Stimulated activated CD8-positive, alpha-beta memory T cell treated with anti-CD3 and anti-CD28 coated beads, Interleukin-4, amount 100 ng/mL, for 24 hours (primary cell): ENCODE data around the gene RRAS2.
"Not testable (repeated sequence)": the region's sequence is repeated elsewhere in the genome, so short reads cannot be mapped to it uniquely, and the experiment has no call there.

Experiments
- DNase-seq: peaks from one replicate; pipeline ENCODE4 v3.0.0-alpha.2; 2020; ENCODE audit warnings: low read depth

RRAS2 gene

DNA sequence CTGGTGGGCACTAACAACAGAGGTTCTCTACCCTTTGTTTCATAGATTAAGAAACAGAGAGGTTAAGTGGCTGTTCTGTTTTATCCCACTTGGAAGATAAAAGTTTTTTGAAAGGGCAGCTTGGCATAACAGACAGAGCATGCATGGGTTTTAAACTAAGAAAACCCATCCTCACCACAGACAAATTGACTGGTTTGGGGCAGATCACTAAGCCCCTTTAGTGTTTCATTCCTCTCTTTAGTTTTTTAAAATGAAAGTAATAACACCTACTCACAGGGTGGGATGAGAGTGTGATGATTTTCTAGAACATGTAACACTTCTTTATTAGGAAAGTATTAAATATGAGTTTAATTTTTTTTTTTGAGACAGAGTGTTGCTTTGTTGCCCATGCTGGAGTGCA is 12.3 kb upstream of the RRAS2 start:
- no peak for DNase-seq

DNA sequence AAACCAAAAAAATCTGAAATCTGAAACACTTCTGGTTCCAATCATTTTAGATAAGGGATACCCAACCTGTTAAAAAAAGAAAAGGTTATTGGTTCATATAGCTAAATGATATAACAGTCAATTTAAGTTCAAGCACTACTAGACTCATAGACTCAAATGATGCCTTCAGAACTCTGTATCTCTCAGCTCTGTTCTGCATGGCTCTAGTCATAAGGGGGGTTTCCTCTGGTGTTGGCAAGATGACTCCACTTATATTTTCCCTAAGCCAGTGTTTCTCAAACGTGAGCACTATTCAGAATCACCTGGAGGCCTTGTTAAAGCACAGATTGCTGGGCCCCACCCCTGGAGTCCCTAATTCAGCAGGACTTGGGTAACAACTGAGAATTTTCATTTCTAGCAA is 11.5 kb upstream of the RRAS2 start:
- no peak for DNase-seq

- DNase-seq, result no peak
Measured at GRCh38 chr11:14369598-14369997, 10.6 kb upstream of the RRAS2 start.

DNA sequence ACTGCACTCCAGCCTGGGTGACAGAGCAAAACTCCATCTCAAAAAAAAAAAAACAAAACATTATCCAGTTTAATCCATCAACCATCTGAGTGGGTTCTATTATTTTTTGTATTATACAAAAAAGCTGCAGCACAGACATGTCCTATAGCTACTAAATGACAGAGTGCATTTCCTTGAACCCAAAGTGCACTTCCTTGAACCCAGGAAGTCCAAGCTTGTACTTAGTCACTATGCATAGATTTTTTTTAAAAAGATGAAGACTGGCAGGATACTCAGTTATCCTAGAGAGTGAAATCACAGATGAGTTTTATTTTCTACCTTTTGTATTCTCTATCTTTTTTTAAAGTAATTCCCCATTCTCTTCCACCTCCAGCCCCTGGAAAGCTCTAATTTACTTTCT is 8.0 kb upstream of the RRAS2 start:
- DNase-seq, result no peak

DNA sequence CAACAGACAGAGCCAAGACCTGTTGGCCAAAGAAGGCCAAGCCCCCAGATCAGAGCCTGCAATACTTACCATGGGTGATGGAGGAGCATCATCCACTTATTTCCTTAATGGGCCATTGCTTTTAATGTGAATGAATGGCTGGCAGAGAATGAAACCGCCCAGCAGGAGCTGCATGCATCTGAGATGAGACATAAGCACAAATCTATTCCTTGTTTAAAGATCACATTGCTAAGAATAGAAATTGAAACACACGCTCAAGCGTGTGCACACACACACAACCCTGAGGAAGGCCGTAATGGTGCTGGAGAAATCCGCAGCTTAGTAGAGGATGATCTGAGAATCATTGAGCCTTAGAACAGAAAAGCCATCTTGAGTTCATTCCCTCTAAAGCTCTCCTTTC is 5.3 kb upstream of the RRAS2 start:
- no peak for DNase-seq

GRCh38 chr11:14362611-14363010 is 3.6 kb upstream of the RRAS2 start:
- no peak for DNase-seq

- no peak for DNase-seq
Measured at GRCh38 chr11:14361951-14362350, 3.0 kb upstream of the RRAS2 start.

DNA sequence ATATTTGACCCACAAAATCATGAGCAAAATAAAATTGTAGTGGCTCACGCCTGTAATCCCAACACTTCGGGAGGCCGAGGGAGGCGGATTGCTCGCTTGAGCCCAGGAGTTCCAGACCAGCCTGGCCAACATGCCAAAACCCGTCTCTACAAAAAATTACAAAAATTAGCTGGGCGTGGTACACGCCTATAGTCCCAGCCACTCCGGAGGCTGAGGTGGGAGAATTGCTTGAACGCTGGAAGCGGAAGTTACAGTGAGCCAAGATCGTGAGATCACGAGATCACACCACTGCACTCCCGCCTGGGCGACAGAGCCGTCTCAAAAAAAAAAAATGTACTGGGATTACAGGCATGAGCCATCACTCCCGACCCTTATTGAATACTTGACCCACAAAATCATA is 2.0 kb upstream of the RRAS2 start:
- DNase-seq, result no peak

GRCh38 chr11:14359501-14360031 is 583 bp upstream of the RRAS2 start:
- no peak for DNase-seq

DNA sequence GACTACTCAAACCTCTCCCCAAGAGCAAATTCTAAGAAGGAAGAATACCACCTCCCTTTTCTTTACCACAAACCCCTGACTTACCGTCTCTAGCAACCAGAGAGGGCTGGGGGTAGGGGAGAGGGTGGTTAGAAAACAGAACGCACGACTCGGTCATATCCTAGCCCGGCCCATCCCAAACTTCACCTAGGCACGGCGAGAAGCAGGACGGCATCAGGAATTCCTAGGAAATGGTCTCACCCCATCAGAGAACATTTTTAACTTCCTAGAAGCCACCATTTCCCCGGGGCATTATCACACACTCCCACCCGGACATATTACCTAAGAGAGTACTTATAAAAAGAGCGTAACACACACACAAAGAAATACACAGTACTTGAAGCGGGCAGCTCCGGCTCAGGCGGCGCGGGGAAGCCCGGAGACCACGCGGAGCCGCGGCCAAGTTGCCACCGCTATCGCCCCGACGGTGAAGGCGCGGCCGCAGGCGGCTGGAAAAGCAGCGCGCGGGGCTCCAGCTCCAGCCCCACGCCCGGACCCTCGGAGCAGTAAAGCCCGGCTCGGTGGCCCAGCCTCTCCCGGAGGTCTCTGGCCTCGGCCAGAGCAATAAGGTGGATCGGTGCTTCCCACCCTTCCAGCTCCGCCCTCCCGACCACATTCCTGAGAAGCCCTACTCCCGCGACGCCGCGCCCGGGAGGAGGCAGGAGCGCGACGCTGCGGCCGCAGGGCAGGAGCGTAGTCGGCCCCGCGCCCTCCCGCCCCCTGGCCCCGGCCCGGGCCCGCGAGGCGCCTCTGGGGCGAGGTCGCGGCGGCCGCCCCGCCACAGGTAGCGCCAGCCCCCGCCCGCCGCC is 878 bp downstream of the RRAS2 start:
- peak; percentile 20 for DNase-seq

- DNase-seq, result no peak
Measured at GRCh38 chr11:14356342-14356741, 2.6 kb downstream of the RRAS2 start.

DNA sequence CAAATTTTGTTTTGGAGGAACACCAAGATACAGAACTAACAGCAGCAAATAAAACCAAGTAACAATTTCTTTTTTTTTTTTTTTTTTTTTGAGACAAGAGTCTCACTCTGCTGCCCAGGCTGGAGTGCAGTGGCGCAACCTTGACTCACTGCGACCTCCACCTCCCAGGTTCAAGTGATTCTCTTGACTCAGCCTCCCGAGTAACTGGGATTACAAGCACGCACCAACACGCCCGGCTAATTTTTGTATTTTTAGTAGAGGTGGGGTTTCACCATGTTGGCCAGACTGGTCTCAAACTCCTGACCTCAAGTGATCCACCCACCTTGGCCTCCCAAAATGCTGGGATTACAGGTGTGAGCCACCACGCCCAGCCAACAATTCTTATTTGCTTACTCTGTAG is 4.4 kb downstream of the RRAS2 start:
- not testable (repeated sequence) for DNase-seq

- no peak for DNase-seq
Measured at GRCh38 chr11:14350716-14351238, 8.2 kb downstream of the RRAS2 start.

DNA sequence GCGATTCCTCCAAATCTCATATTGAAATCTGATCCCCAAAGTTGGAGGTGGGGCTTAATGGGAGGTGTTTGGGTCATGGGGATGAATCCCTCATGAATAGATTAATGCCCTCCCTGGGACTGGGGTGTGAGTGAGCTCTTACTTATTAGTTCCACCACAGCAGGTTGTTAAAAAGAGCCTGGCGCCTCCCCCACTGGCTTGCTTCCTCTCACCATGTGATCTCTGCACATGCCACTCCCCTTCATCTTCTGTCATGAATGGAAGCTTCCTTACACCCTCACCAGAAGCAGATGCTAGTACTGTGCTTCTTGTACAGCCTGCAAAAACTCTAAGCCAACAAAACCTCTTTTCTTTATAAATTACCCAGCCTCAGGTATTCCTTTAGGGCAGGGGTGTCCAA is 8.8 kb downstream of the RRAS2 start:
- DNase-seq, result no peak

DNA sequence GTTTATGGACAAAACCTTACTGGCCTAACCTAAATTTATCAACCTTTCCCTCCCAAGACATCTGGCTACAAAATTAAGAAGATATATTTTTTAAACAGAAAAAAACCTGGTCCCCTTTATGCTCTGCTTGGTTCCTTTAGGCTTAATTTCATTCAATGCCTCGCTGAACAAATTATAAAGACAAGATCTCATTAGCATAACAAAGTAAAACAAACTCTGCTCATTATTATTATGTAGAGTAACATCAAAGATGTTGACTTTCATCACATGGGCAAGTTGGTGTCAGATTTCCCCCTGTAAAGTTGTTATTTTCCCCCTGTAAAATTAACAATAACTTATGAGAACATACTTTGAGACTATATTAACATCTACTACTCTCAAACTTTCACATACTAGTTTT is 11.0 kb downstream of the RRAS2 start:
- no peak for DNase-seq

- DNase-seq, result no peak
Measured at GRCh38 chr11:14347494-14347893, 11.5 kb downstream of the RRAS2 start.

DNA sequence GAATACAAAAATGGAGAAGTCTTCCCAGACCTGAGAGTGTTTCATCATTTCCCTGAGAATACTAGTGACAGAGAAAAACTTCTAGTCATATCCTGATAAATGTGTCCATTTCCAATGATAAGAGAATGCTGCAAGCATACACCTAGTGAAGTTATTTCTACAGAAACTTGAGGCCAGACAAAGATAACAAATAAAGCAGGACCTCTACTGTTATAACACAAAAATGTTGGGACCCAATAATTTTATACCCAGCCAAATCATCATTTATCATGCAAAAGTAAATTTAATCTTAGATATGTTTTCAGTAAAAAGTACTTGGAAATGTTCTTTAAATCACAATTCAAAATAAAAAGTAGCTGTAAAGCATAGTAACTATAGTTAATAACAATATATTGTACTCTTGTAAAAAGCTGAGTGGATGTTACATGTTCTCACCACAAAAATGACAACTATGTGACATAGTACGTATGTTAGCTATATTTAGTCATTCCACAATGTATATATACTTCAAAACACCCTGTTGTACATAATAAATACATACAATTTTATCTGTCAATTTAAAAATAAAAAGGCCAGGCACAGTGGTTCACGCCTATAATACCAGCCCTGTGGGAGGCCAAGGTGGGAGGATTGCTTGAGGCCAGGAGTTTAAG is 12.6 kb downstream of the RRAS2 start:
- DNase-seq, result no peak

- DNase-seq, result no peak
Measured at GRCh38 chr11:14345668-14346067, 13.3 kb downstream of the RRAS2 start.

GRCh38 chr11:14345016-14345415 is 14.0 kb downstream of the RRAS2 start:
- DNase-seq, result not testable (repeated sequence)

DNA sequence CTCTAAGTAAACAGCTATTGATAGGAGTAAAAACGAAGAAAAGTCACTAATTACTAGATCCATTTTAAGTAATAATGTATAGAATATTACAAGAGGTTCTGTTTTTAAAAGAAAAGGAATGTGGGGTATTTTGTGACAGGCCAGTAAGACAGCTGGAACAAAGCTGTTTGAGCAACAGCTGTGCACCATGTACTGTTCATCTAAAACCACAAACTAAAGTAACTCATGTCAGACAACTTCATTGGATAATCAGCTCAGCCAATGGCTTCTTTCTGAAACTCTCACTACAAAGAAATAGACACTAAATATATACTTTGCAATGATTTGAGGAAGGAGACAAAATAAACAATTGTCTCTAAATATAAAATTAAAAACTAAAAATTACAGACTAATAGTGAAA is 16.1 kb downstream of the RRAS2 start:
- no peak for DNase-seq

GRCh38 chr11:14341968-14342367 is 17.0 kb downstream of the RRAS2 start:
- DNase-seq, result no peak

DNA sequence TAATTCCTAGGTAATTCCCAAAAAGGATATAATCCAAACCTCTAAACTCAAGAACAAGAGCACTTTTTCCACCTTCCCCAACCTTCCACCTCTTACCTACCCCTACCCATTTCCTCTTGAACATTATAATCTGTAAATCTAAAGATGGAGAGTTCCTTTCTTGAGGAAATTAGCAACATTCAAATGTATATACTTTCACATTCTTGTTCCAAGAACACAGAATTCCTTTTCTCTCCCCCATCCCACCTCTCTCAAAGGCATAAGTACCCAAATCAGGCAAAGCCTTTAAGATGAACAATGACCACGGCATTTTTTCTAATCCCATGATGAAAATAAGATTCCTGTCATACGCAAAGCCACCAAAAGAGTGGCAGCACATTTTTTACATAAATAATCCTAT is 18.3 kb downstream of the RRAS2 start:
- DNase-seq, result no peak

GRCh38 chr11:14339356-14339755 is 19.6 kb downstream of the RRAS2 start:
- DNase-seq, result no peak
